NCI-H2029 treated with DMSO at 0.1 percent for 48 hours (cell line): ENCODE data around the gene ARHGAP19.

Experiments
- DNase-seq: peaks from one replicate; lab custom pipeline; 2025; lab: John Stamatoyannopoulos, UW

ARHGAP19 gene

DNA sequence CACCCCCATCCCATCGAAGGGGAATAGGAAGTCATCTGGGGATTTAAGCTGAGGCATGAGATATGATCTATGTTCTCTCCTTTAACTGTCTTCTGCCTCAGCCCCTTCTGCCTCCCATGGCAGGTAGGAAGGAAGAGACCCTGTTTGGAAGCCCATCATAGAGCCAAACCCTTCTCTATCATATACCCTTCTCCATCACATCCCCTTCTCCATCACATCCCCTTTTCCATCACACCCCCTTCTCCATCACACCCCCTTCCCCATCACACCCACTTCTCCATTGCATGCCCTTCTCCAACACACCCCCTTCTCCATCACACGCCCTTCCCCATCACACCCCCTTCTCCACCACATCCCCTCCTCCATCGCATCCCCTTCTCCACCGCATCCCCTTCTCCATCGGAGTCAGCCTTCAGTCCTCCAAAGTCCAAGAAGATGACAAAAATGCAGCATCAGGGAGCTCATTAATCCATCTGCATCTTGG is 99.4 kb downstream of the ARHGAP19 start:
- DNase-seq = no peak

DNA sequence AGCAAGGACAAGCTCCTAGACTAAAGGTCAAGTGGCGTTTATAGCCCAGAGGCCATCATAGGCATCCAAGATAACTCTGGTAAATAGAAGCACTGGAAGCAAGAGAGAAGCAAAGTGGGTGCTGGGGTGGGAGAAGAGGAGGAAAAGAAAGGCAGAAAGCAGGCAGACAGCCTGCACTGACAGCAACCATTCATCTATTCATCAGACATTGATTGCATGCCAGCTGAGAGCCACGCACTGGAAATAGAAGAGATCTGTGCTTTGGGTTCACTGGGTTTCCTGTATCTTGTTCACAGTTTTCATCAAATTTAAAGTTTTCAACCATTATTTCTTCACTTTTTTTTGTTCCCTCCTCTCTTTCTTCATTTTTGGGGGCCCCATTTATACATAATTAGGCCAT is 102.0 kb downstream of the ARHGAP19 start:
- no peak for DNase-seq

DNA sequence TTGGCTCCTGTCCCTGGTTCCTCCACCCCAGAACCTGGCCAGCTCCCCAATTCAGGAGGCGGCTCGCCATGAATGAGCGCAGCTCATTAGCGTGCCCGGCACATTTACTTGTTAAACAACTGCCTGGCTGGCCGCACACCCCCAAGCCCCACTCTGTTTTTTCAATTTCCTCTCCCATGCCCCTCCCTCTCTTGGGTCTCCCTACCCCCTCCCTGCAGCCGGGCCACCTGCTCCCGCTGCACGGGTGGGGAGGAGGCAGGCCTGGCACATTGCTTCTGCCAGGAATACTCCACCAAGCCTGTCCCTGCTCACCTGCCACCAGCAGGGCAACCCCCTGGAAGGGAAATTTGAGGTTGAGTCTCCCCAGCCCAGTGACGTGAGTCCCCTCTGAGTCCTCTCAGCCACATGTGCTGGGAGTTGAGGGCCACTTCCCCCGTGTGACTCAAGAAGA is 104.2 kb downstream of the ARHGAP19 start:
- DNase-seq = peak; percentile 15

DNA sequence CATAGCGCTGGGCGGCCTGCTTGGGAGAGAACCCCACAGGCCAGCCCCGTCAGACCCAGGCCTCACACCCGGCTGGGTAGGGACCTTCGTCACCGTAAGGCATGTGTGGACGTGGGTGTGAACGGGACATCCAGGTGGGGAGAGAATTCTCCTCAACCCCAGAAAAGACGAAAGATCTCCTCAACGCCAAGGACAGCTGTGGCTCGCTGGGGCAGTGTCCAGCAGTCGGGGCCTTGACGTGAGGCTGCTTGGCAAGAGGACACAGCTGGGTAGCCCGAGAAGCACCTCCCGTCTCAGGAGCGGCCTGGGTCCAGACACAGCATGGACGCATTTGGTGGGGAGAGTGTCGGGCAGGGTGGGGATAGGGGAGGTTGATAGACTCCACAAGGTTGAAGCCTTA is 105.5 kb downstream of the ARHGAP19 start:
- DNase-seq = no peak

DNA sequence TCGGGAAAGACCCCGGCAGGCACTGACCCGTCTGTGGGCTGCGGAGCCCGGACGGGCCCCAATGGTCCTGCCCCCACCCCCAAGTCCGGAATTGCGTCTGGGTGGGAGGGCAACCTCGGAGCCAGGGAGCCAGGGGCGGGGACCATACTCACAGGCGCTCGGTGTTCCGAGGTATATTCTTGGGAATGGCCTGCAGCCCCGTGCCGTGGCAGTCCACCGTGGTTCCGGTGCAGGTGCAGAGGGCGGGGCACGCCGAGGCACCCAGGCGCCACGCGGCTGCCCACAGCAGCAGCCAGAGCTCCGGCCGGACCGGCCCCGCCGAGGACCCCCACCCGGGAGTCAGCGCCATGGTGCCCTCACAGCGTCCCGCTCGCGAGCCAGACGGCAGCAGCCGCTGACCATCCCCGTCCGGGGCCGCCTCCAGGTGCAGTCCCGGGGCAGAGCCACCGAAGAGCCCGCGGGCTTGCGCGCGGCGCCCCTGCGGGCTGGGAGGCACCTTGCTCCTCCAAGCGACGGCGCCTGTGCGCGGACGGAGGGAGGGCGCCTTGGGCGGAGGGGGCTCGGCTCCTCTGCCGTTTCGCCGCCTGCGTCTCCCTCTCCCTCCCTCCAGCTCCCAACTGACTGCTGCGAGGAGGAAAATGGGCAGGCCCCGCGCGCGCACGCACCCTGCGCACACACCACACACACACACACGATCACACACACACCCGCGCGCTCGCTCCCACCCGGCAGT is 106.9 kb downstream of the ARHGAP19 start, which contains the start of gene SLIT1:
SLIT1 (minus strand) TSS at position 634 of the 733 bp plus-strand sequence; CDS start at position 349, 285 bp downstream.
- no peak for DNase-seq

DNA sequence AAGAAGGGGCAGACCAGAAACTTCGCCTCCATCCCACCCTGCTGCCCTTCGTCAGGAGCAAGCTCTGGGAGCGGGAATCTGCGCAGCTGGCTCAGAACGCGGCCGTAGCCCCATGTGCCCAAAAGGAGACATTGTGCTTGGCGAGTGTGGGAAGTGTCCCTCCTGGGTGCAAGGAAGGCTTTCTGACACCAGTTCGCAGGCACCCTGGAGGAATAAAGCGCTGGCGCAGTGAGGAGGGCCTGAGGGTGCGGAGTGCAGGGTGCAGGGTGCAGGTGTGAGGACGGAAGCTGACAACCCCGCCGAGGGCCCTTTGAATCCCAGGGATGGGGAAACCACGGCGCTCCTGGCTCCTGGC is 107.5 kb downstream of the ARHGAP19 start:
- DNase-seq = no peak

DNA sequence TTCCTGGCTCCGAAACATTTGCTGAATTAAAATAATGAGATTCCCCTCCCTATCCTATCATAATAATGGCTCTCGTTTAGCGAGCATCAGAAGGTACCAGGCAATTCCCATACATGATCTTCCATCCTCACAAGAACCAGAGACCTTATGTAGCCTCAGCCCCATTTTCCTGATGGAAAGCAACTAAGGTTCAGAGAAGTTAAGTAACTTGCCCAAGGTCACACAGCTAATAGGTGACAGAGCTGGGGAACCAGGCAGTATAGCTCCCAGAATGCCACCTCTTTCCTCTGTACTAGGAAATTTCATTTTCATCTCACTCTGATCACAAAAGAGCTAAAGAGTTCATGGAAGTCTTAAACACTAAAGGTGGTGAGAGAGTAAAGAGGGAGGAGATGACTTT is 109.1 kb downstream of the ARHGAP19 start:
- DNase-seq = no peak

DNA sequence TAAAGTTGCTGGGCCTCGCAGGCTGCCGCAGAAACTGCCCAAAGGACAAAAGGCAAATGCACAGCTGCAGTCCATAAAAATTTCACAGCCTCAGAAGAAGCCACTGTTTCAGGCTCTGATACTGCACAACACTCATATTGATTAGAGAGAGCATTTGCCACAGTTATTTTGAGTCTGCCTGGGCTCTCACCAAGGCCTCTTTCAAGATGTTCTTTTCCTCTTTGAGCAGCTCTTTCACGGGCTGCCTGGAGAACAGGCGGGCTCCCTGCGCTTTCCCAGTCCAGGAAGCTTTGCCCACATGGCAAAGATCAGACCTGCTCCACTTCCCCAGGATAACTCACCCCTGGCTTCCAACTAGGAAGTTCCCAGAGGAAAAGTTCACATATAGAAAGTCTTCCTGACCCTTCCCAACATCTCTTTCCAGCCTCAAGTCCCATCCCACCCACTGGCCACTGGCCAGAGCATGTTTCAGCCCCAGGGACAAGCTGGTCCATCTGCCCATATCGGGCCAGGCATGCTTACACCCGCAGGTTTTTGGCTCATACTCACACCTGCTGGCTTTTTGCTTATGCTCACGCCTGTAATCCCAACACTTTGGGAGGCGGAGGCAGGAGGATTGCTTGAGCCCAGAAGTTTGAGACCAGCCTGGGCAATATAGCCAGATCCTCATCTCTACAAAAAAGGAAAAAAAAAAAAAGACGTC is 110.0 kb downstream of the ARHGAP19 start:
- DNase-seq = no peak

DNA sequence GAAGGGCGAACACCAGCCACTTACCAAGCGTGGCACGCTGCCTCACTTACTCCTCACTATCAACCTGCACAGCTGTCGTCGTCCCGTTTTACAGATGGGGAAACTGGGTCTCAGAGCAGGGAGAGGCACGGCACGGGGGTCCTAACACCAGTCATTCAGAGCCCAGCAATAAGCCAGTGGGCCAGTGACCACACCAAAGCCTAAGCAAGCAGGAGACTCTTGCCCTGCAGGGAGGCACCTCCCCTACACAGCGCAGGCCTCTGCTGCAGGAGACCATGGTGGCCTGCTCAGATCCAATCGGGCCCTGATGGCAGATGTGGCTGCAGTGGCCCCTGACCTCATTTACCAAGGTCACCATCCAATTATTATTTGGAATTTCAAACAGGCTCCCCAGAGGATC is 111.5 kb downstream of the ARHGAP19 start:
- no peak for DNase-seq

DNA sequence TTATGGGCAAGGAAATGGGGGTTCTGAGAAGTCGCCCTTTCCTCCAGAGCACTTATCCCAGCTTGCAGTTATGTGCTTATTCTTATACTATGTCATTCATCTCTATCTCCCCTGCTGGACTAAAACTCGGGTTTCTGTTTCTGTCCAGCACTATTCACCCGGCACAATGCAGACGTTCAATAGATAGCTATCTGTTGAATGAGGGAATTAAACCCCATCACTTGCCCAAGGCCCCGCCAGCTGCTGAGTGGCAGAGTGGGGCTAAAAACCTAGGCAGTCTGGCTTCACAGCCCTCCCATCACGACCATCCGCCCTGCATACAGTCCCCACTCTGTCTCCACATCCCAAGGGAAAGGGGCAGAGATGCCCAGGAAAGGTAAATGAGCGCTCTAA is 112.1 kb downstream of the ARHGAP19 start:
- no peak for DNase-seq

DNA sequence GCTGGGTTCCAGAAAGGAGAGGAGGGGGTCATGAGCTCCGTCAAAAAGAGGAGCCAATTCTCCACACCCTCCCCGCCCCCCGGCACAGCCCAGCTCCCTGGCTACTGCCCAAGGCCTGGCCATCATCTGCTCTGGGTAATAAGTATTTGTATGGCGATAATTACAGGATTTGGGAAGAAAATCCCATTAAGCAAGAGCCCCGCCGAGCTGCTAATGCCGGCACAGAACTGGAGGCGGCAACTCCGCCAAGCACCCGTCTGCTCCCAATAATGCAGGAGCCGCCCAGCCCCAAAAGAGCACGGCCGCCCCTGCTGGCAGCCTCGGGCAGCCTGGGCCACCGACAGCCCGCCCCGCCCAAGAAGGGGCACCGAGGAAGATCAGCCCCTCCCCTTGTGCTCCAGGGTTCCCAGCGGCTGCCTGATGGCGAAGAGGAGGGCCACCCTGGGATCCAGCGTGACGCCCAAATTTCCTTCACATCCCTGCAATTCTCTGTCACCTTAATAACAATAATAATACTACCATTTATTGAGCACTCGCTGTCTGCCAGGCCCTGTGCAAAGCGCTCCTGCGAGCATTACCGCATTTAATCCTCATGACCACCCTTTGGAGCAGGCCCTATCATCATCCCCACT is 112.6 kb downstream of the ARHGAP19 start:
- DNase-seq = no peak

DNA sequence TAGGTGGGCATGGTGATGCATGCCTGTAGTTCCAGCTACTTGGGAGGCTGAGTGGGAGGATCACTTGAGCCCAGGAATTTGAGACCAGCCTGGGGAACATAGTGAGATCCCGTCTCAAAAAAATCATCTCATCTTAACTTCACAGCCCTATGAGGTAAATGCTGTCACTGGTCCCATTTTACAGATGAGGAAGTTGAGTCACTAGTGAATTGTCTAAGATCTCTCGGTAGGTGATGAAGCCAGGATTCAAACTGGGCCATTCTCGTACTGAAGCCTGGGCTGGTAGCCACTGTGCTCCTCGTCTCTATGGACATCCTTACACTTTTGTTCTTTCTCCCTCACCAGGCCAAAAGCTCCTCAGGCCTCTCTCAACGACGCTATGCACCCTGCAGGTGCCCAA is 113.1 kb downstream of the ARHGAP19 start:
- DNase-seq = no peak

DNA sequence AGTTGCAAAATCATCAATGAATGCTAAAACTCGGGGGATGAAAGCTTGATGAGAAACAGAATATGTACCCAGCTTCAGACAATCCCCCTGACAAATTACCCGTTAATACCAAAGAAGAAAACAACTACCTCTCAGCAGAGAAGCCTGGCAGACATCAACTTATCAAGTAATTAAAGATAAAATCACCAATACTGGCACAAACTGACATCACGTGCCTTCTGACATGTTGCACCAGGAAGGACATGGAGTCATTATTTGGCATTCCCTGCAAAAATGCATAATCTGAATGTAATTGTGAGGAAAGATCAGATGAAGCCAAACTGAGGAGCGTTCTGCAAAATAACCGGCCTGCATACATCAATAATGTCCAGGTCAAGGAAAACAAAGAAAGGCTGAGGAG is 114.4 kb downstream of the ARHGAP19 start:
- DNase-seq = no peak

DNA sequence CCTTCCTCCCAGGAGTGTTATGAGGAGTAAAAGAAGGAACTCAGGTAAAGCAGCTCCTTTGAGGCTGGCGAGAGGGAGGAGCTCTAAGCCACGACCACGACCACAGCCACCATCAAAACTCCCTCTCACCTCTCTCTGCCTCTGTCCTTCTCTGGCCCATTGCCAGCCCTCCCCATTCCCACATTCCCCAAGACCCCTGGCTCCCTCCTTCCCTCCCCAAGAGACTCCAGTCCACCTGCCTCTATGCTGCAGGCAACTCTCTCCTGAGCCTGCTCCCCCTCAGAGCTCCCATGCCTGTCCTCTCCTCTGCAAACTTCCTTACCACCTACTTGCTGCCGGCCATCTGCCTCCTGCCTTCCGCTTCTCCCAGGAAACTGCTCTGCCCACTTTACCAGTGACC is 116.2 kb downstream of the ARHGAP19 start:
- DNase-seq = no peak

DNA sequence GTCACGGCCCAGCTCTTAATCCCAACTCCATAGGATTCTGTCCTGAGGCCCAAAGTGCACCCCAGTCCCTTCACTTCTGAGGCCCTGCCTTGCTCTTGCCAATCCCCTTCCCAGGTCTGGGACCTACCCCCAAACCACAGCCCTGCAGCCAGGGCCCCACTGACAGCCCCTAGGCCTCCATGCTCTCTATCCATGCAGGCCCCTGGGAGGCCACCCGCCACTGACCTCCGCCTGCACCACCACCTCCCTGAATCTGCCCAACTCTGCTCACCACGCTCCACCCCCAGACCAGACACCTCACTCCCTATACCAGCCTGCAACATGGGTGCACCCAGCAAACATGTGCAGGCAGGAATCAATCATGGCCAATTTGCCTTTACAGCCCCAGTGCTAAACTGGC is 116.9 kb downstream of the ARHGAP19 start:
- no peak for DNase-seq

DNA sequence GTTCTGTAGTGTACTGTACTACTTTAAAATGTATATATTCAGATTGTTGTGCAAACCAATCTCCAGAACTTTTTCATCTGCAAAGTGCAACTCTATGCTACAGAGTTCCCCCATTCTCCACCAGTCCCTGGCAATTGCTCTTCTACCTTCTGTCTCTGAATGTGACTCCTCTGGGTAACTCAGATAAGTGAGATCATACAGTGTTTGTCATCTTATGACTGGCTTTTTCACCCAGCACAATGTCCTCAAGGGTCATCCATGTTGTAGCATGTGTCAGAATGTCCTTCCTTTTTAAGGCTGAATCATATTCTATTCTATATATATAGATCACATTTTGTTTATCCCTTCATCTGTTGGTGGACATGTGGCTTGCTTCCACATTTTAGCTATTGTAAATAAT is 117.5 kb downstream of the ARHGAP19 start:
- DNase-seq = no peak

DNA sequence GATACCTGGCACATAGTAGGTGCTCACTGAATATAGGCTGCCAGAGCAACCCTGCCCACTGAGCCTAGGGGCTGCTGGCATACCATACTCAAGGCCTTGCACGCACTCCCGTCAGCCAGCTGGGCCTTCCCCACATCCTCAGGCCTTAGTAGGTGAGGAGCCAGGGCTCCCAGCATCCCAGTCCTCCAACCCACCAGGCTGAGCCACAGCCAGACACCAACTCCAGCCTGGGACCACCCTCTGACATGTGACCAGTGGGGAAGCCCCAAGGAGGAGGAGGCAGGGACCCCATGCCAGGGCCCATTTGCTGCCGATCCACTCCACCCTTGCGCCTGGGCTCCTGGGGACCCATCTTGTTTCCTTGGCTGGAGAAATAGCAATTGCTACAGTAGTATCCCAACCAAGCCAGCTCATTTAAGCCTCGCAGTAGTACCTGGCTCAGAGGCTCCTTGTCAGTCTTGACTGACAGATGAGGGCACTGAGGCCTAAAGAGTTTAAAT is 118.1 kb downstream of the ARHGAP19 start:
- no peak for DNase-seq

DNA sequence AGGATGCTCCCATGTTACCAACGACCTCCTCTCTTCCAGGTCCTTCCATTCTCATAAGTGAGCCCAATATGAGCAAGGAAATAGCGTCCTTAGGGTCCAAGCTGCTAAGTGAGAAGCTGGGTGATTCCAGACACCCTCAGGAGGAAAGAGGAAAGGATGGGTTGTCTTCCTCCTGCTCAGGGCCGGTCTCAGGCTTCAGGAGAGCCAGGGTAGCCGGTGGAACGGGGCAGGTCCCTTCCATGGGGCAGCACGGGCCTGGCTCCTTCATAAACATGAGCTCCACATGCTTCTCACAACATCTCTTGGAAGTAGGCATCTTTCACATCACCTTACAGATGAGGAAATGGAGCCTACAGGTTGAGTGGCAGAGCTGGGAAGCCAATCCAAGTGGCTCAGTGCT is 119.4 kb downstream of the ARHGAP19 start:
- DNase-seq = no peak
